HT1080 (cell line): ENCODE results near the gene KEAP1. TPM values are rescaled to one million over a fixed set of nuclear protein-coding genes. Genes with fewer than 3 reads are reported as not detected.
A peak's percentile ranks its signal among the peaks of the same experiment; 100 is the strongest.
"Not testable (repeated sequence)": the region's sequence is repeated elsewhere in the genome, so short reads cannot be mapped to it uniquely, and the experiment has no call there.

Source experiments
- DNase-seq: peaks from one replicate; pipeline ENCODE4 v3.0.0-alpha.2; 2015; ENCODE audit warnings: low read depth
- polyA plus RNA-seq, 2 experiments: library from polyadenylated mRNA; depleted of rRNA; stranded (reverse); fragments of >200 nt; gene quantifications; 2 replicates each; pipeline ENCODE4 v1.2.3, GENCODE V29; 2015
- total RNA-seq: library from RNA; depleted of rRNA; stranded (reverse); fragments of >200 nt; shearing (Covaris generic); gene quantifications from 2 replicates; pipeline ENCODE4 v1.2.3, GENCODE V29; 2014; rRNA removed

Gene KEAP1
- total RNA-seq, result 72.1 and 76.0 TPM in 2 replicates
- polyA plus RNA-seq (2015; cell fraction: cytosol; rRNA removed), result 40.7 and 41.4 TPM in 2 replicates
- 33.0 TPM in 2 replicates for polyA plus RNA-seq (2015; cell fraction: nucleus; rRNA removed)

GRCh38 chr19:10503002-10503789 is at the start of gene KEAP1:
TSS of gene KEAP1 (minus strand) at chr19:10503356. CDS start at chr19:10500033, 3,323 bp downstream.
- DNase-seq, result peak; percentile 21

GRCh38 chr19:10552510-10553053 is 49.4 kb upstream of the KEAP1 start:
- peak; percentile 41 for DNase-seq

- peak; percentile 54 for DNase-seq
Observed at GRCh38 chr19:10551698-10552301, 48.6 kb upstream of the KEAP1 start.

- DNase-seq, result not testable (repeated sequence)
Observed at GRCh38 chr19:10551006-10551405, 47.9 kb upstream of the KEAP1 start.

GRCh38 chr19:10550336-10550735 is 47.2 kb upstream of the KEAP1 start:
- DNase-seq, result no peak

- DNase-seq, result no peak
Observed at GRCh38 chr19:10549733-10550132, 46.6 kb upstream of the KEAP1 start.

- no peak for DNase-seq
Observed at GRCh38 chr19:10548746-10549276, 45.7 kb upstream of the KEAP1 start.

- DNase-seq, result no peak
Observed at GRCh38 chr19:10546817-10547216, 43.7 kb upstream of the KEAP1 start.

GRCh38 chr19:10544753-10545251 is 41.6 kb upstream of the KEAP1 start:
- DNase-seq, result no peak

GRCh38 chr19:10544242-10544752 is 41.1 kb upstream of the KEAP1 start:
- no peak for DNase-seq

- no peak for DNase-seq
Observed at GRCh38 chr19:10543420-10544241, 40.5 kb upstream of the KEAP1 start, which contains the start of gene ATG4D. TSS of gene ATG4D (plus strand) at chr19:10543904. CDS start at chr19:10544091, 187 bp downstream.

- no peak for DNase-seq
Observed at GRCh38 chr19:10543059-10543419, 39.9 kb upstream of the KEAP1 start.

GRCh38 chr19:10539016-10539415 is 35.9 kb upstream of the KEAP1 start:
- not testable (repeated sequence) for DNase-seq

- DNase-seq, result no peak
Observed at GRCh38 chr19:10538204-10538983, 35.2 kb upstream of the KEAP1 start.

GRCh38 chr19:10537668-10538067 is 34.5 kb upstream of the KEAP1 start:
- no peak for DNase-seq

- no peak for DNase-seq
Observed at GRCh38 chr19:10535613-10536012, 32.5 kb upstream of the KEAP1 start.

GRCh38 chr19:10533646-10534386 is 30.7 kb upstream of the KEAP1 start:
- DNase-seq, result no peak

- DNase-seq, result no peak
Observed at GRCh38 chr19:10532457-10532856, 29.3 kb upstream of the KEAP1 start.

GRCh38 chr19:10526887-10527286 is 23.7 kb upstream of the KEAP1 start:
- DNase-seq, result not testable (repeated sequence)
